ENCODE data around the gene AMPD3.

AMPD3 gene

DNA sequence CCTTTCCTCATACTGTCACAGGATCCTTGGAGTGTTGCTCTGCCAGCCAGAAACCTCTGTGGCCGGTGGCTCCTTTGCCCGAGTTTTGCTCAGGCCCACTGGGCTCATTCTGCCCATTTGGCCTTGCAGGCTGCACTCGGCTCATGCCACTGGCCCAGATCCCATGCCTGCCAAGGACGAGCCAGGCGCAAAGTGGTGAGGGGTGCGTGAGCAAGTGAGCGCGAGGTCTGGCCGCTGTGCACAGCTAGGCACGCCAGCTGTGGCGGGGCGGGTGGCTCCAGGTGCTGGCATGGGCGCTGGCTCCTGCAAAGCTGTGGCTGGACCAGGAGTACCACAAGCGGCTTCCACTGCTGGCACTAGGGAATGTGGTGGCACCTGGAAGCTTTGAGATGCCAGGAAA is 88.7 kb downstream of the AMPD3 start:
- Histone ChIP-seq H3K4me1 (ENCODE audit: control insufficient read depth, insufficient read depth, low read length) (peaks cover 6% of the 10 kb centered on the region), H3K4me3 (ENCODE audit: insufficient read depth, low read depth, low read length) (no peak overlapping the region), H3K9me3 (ENCODE audit: control insufficient read depth, low read length) (no peaks in the 10 kb centered on the region), H3K36me3 (ENCODE audit: control insufficient read depth, insufficient read depth, low read length) (no peaks in the 10 kb centered on the region), H3K27ac (ENCODE audit: insufficient read depth, low read depth, low read length, poor library complexity, severe bottlenecking) (no peak overlapping the region), H3K27me3 (ENCODE audit: control insufficient read depth, insufficient read depth, low read length, poor library complexity, severe bottlenecking) (peaks cover 10% of the 10 kb centered on the region)
- 94 to 97% methylated on average over 14 of the region's 14 CpGs for WGBS, 2 experiments

DNA sequence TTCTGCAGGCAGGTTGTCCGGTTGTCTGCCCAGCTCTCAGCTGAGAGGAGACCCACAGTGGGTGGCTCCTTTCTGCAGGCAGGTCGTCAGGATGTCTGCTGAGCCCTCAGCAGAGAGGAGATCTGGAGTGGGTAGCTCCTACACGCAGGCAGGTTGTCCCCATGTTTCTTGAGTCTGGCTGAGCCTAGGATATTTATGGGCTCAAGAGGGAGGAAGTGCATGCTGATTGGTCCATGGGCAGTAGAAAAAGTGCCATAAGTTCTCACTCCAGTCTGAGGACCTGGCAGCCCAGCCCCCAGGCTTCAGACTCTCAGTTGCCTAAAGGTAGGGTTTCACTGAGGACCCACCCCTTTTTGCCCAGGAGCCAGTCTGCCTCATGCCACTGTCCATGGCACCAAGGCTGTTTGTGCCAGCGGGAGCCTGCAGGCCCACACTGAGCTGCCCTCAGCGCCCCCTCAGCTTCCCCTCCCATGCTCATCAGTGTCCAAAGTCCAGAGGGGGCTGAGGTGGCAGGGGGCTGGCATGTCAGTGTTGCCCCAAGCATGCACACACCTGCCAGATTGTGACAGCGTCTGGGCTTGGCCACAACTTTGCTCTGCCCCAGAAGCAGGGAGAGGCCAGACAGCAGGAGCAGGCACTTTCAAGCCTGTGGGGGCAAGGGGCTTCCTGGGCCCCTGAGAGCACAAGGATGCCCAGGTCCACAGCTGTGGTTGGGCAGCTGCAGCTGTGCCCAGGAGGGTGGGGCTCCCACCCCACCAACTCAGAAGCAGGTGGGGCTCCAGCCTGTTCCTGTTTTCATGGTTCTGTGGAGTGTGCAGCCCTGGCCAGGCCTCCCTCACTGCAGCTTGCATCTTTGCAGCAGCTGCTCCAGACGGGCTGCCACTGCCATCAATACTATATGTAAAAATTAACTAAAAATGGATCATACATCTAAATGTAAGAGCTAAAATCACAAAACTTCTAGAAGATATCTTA is 89.7 kb downstream of the AMPD3 start:
- Histone ChIP-seq H3K27ac (ENCODE audit: insufficient read depth, low read depth, low read length, poor library complexity, severe bottlenecking) (no peak overlapping the region), H3K9me3 (ENCODE audit: control insufficient read depth, low read length) (no peaks in the 10 kb centered on the region), H3K36me3 (ENCODE audit: control insufficient read depth, insufficient read depth, low read length) (no peaks in the 10 kb centered on the region), H3K4me3 (ENCODE audit: insufficient read depth, low read depth, low read length) (no peak overlapping the region), H3K4me1 (ENCODE audit: control insufficient read depth, insufficient read depth, low read length) (peaks cover 5% of the 10 kb centered on the region), H3K27me3 (ENCODE audit: control insufficient read depth, insufficient read depth, low read length, poor library complexity, severe bottlenecking) (peaks cover 7% of the 10 kb centered on the region)
- 91 to 94% methylated on average over 6 of the region's 7 CpGs for WGBS, 2 experiments

GRCh38 chr11:10550503-10551289 is 95.6 kb downstream of the AMPD3 start:
- no peaks in the 10 kb centered on the region for H3K27me3 ChIP-seq (ENCODE audit: control insufficient read depth, insufficient read depth, low read length, poor library complexity, severe bottlenecking)
- no peak overlapping the region for H3K4me3 ChIP-seq (ENCODE audit: insufficient read depth, low read depth, low read length)
- H3K36me3 ChIP-seq (ENCODE audit: control insufficient read depth, insufficient read depth, low read length) = no peaks in the 10 kb centered on the region
- 88 to 98% methylated on average over 3 of the region's 3 CpGs for WGBS, 2 experiments
- no peak overlapping the region for H3K27ac ChIP-seq (ENCODE audit: insufficient read depth, low read depth, low read length, poor library complexity, severe bottlenecking)
- no peaks in the 10 kb centered on the region for H3K4me1 ChIP-seq (ENCODE audit: control insufficient read depth, insufficient read depth, low read length)
- no peaks in the 10 kb centered on the region for H3K9me3 ChIP-seq (ENCODE audit: control insufficient read depth, low read length)

- Histone ChIP-seq H3K27me3 (ENCODE audit: control insufficient read depth, insufficient read depth, low read length, poor library complexity, severe bottlenecking) (no peaks in the 10 kb centered on the region), H3K36me3 (ENCODE audit: control insufficient read depth, insufficient read depth, low read length) (no peaks in the 10 kb centered on the region), H3K9me3 (ENCODE audit: control insufficient read depth, low read length) (no peaks in the 10 kb centered on the region), H3K27ac (ENCODE audit: insufficient read depth, low read depth, low read length, poor library complexity, severe bottlenecking) (no peak overlapping the region), H3K4me3 (ENCODE audit: insufficient read depth, low read depth, low read length) (no peak overlapping the region), H3K4me1 (ENCODE audit: control insufficient read depth, insufficient read depth, low read length) (no peaks in the 10 kb centered on the region)
- 86% methylated on average over 4 of the region's 4 CpGs for WGBS, 2 experiments
Observed at GRCh38 chr11:10551290-10551592, 96.2 kb downstream of the AMPD3 start.

GRCh38 chr11:10551845-10552352 is 96.8 kb downstream of the AMPD3 start:
- H3K4me3 ChIP-seq (ENCODE audit: insufficient read depth, low read depth, low read length) = no peak overlapping the region
- 94 to 97% methylated on average over 3 of the region's 3 CpGs for WGBS, 2 experiments
- no peak overlapping the region for H3K27ac ChIP-seq (ENCODE audit: insufficient read depth, low read depth, low read length, poor library complexity, severe bottlenecking)
- no peaks in the 10 kb centered on the region for H3K9me3 ChIP-seq (ENCODE audit: control insufficient read depth, low read length)
- no peaks in the 10 kb centered on the region for H3K4me1 ChIP-seq (ENCODE audit: control insufficient read depth, insufficient read depth, low read length)
- no peaks in the 10 kb centered on the region for H3K36me3 ChIP-seq (ENCODE audit: control insufficient read depth, insufficient read depth, low read length)
- no peaks in the 10 kb centered on the region for H3K27me3 ChIP-seq (ENCODE audit: control insufficient read depth, insufficient read depth, low read length, poor library complexity, severe bottlenecking)

GRCh38 chr11:10556590-10556989 is 101.5 kb downstream of the AMPD3 start:
- WGBS, 2 experiments = 90% methylated on average over 1 of the region's 1 CpG; no CpG with 5 or more reads in 1 of the 2 experiments
- H3K4me1 ChIP-seq (ENCODE audit: control insufficient read depth, insufficient read depth, low read length) = no peaks in the 10 kb centered on the region
- H3K36me3 ChIP-seq (ENCODE audit: control insufficient read depth, insufficient read depth, low read length) = no peaks in the 10 kb centered on the region
- H3K27ac ChIP-seq (ENCODE audit: insufficient read depth, low read depth, low read length, poor library complexity, severe bottlenecking) = no peak overlapping the region
- H3K9me3 ChIP-seq (ENCODE audit: control insufficient read depth, low read length) = no peaks in the 10 kb centered on the region
- no peak overlapping the region for H3K4me3 ChIP-seq (ENCODE audit: insufficient read depth, low read depth, low read length)
- H3K27me3 ChIP-seq (ENCODE audit: control insufficient read depth, insufficient read depth, low read length, poor library complexity, severe bottlenecking) = no peaks in the 10 kb centered on the region

Measured in ectodermal cell (in vitro differentiated cells).